Measurements from ENCODE around the gene C1QL2. TPM values are rescaled to one million over a fixed set of nuclear protein-coding genes. Genes with fewer than 3 reads are reported as not detected.

Gene C1QL2
- total RNA-seq, 1 donor from 2014 or later, result 1.1 TPM

- Mint-ChIP-seq H3K36me3 (peaks cover 3% of the 10 kb centered on the region), H3K27me3 (peaks cover 48% of the 10 kb centered on the region), H3K4me1 (ENCODE audit: unreplicated experiment) (no peaks in the 10 kb centered on the region), H3K27ac (peak overlapping the region; percentile 86), H3K9me3 (peaks cover 5% of the 10 kb centered on the region), H3K4me3 (no peak overlapping the region)
- TF ChIP-seq, protein P1, sequence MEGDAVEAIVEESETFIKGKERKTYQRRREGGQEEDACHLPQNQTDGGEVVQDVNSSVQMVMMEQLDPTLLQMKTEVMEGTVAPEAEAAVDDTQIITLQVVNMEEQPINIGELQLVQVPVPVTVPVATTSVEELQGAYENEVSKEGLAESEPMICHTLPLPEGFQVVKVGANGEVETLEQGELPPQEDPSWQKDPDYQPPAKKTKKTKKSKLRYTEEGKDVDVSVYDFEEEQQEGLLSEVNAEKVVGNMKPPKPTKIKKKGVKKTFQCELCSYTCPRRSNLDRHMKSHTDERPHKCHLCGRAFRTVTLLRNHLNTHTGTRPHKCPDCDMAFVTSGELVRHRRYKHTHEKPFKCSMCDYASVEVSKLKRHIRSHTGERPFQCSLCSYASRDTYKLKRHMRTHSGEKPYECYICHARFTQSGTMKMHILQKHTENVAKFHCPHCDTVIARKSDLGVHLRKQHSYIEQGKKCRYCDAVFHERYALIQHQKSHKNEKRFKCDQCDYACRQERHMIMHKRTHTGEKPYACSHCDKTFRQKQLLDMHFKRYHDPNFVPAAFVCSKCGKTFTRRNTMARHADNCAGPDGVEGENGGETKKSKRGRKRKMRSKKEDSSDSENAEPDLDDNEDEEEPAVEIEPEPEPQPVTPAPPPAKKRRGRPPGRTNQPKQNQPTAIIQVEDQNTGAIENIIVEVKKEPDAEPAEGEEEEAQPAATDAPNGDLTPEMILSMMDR (conservative IDR thresholded peaks at IDR 0.05), result no peak
- peak; percentile 43 for DNase-seq (ENCODE audit: extremely low spot score, unreplicated experiment)
These were observed 47.2 kb downstream of the C1QL2 start for GRCh38 chr2:119111115-119111975.

DNA sequence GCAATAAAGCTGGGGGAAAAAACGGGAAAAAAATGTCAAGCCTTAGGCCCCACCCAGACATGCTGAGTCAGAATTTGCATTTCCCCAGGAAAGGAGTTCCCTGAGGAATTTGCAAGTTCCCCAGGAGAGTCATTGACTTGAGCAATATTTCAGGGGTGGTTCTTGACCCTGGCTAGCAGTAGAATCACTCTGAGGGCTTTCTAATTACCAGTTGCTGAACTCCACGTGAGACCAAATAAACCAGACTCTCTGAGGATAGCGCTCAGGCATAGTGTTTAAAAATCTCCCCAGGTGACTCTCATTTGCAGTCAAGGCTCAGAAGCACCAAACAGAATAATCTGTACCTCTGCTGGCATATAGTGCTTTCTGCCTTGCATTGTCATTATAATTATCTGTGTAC, 48.7 kb downstream of the C1QL2 start:
- Mint-ChIP-seq H3K9me3 (peaks cover 5% of the 10 kb centered on the region), H3K36me3 (peaks cover 3% of the 10 kb centered on the region), H3K27me3 (peaks cover 43% of the 10 kb centered on the region), H3K4me1 (ENCODE audit: unreplicated experiment) (no peaks in the 10 kb centered on the region), H3K4me3 (no peak overlapping the region), H3K27ac (no peak overlapping the region)
- TF ChIP-seq, protein P1 (conservative IDR thresholded peaks at IDR 0.05), result no peak
- DNase-seq (ENCODE audit: extremely low spot score, unreplicated experiment), result no peak

- Mint-ChIP-seq H3K27me3 (peaks cover 35% of the 10 kb centered on the region), H3K4me1 (ENCODE audit: unreplicated experiment) (no peaks in the 10 kb centered on the region), H3K27ac (no peak overlapping the region), H3K9me3 (peaks cover 5% of the 10 kb centered on the region), H3K4me3 (no peak overlapping the region), H3K36me3 (no peaks in the 10 kb centered on the region)
- DNase-seq (ENCODE audit: extremely low spot score, unreplicated experiment), result no peak
- TF ChIP-seq, protein P1 (conservative IDR thresholded peaks at IDR 0.05), result no peak
These were observed 50.4 kb downstream of the C1QL2 start for GRCh38 chr2:119108186-119108585.

DNA sequence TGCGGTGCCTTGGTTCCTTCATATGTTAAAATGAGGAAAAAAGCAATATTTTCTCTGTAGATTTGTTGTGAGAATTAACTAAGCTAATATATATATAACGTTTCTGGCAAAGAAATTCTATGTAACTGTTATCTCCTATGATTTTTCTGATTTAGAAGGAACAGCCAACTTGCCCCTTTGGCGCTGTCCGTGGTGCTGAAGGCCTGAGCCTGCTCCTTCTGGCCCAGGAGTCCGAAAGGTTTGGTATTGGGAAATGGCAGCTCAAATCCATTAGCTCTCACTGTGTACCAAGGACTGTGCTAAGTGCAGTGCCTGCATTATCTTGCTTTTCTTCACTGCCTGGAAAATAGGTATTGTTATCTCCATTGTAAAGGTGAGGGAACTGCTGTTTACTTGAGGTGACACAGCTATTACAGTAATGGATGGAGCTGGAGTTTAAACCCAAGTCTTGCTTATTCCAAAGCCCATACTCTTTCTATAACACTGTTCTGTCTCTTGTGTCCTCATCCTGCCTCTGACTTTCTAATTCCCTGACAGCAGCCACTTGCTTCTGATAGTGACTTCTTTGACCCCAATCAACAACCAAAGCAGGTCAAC, 52.2 kb downstream of the C1QL2 start:
- no peaks in the 10 kb centered on the region for H3K4me1 Mint-ChIP-seq (ENCODE audit: unreplicated experiment)
- no peak overlapping the region for H3K27ac Mint-ChIP-seq
- H3K9me3 Mint-ChIP-seq, result peaks cover under 1% of the 10 kb centered on the region
- no peaks in the 10 kb centered on the region for H3K36me3 Mint-ChIP-seq
- no peak overlapping the region for H3K4me3 Mint-ChIP-seq
- DNase-seq (ENCODE audit: extremely low spot score, unreplicated experiment), result peak; percentile 82
- peaks cover 26% of the 10 kb centered on the region for H3K27me3 Mint-ChIP-seq
- TF ChIP-seq, protein P1 (conservative IDR thresholded peaks at IDR 0.05), result no peak

Other genes with a start within 250 kb of the C1QL2 start
- gene MARCO, start 216.6 kb downstream of the C1QL2 start, total RNA-seq (ENCODE audit: low replicate concordance), result 1.1 and 1.6 TPM in 2 replicates
- 19.0 and 25.5 TPM in 2 replicates for gene STEAP3, start 65.1 kb upstream of the C1QL2 start, total RNA-seq (ENCODE audit: low replicate concordance)
- 10.8 and 11.7 TPM in 2 replicates for gene C2orf76, start 208.1 kb upstream of the C1QL2 start, total RNA-seq (ENCODE audit: low replicate concordance)
- 125 and 231 TPM in 2 replicates for gene DBI, start 208.2 kb upstream of the C1QL2 start, total RNA-seq (ENCODE audit: low replicate concordance)